ENCODE measurements around the gene FAM170A. TPM values are rescaled to one million over a fixed set of nuclear protein-coding genes. Genes with fewer than 3 reads are reported as not detected.

FAM170A gene
- total and polyA plus RNA-seq, 2 experiments from 2014 or later: not detected

DNA sequence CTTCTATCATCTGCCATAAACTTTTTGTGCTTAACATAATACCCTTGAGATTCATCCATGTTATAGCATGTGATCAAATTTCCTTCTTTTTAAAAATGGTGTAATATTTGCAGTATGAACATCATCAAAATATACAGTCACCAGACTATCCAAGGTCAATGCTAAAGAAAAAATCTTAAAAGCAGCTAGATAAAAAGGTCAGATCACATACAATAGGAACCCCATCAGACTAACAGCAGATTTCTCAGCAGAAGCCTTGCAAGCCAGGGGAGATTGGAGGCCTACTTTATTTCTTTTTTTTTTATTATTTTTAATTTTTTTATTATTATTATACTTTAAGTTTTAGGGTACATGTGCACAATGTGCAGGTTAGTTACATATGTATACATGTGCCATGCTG lies 37.2 kb downstream of the FAM170A start:
- Histone ChIP-seq H3K4me1 (ENCODE audit: insufficient read depth) (no peaks in the 10 kb centered on the region), H3K4me3 (no peak overlapping the region), H2AFZ (no peak overlapping the region), H3K9me3 (ENCODE audit: low read depth) (no peaks in the 10 kb centered on the region), H3K27me3 (replicated peaks; ENCODE audit: insufficient read depth) (no peaks in the 10 kb centered on the region), H4K20me1 (ENCODE audit: insufficient read depth) (no peaks in the 10 kb centered on the region), H3K79me2 (ENCODE audit: insufficient read depth) (no peaks in the 10 kb centered on the region), H3F3A (ENCODE audit: insufficient read depth) (no peaks in the 10 kb centered on the region), H3K27ac (no peak overlapping the region), H3K9me2 (ENCODE audit: insufficient read depth) (no peaks in the 10 kb centered on the region), H3K36me3 (ENCODE audit: low read depth) (no peaks in the 10 kb centered on the region), H3K9ac (no peak overlapping the region), H3K4me2 (ENCODE audit: unreplicated experiment) (no peak overlapping the region)
- TF ChIP-seq EZH2 (IDR thresholded peaks at IDR 0.05; ENCODE audit: insufficient read depth, poor library complexity, severe bottlenecking) (no peak), EZH2phosphoT487 (IDR thresholded peaks at IDR 0.05; ENCODE audit: insufficient read depth, low read depth) (no peak)
- no peak for DNase-seq
- in situ Hi-C loops (cut with MboI): no loop called here

DNA sequence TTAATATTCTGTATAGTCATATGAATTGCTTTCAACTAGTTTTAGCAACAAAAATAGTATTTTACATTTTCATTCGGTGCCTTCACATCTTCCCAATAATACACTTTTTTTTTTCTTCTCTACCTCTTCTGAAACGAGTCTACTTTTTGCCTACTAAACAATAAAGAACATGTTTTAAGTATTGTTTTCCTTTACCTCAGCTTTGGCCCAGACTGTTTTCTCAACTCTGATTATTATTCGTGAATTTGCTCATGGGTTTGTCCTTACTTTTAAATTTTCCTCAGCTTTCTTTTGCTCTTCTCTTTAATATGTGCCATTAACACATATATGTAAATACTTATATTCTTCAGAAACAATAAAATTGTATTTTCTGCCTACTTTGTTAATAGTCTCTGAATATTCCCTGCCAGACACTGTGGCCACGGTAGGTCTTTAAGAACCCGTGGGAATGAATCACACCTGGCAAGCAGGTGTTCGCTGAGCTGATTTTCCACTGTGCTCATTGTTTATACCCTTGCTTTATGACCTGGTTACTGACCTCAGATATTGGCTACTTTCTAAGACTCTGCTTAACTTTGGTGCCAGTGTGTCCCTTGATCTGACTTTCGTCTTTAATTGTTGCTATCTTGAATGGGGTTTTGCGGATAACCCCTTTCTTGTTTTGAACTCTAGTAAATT lies 49.1 kb downstream of the FAM170A start:
- Histone ChIP-seq H3F3A (ENCODE audit: insufficient read depth) (no peaks in the 10 kb centered on the region), H3K79me2 (ENCODE audit: insufficient read depth) (no peaks in the 10 kb centered on the region), H3K27ac (no peak overlapping the region), H4K20me1 (ENCODE audit: insufficient read depth) (no peaks in the 10 kb centered on the region), H3K9ac (no peak overlapping the region), H3K4me3 (no peak overlapping the region), H2AFZ (no peak overlapping the region), H3K4me2 (ENCODE audit: unreplicated experiment) (no peak overlapping the region), H3K9me2 (ENCODE audit: insufficient read depth) (no peaks in the 10 kb centered on the region), H3K36me3 (ENCODE audit: low read depth) (no peaks in the 10 kb centered on the region), H3K4me1 (ENCODE audit: insufficient read depth) (no peaks in the 10 kb centered on the region), H3K27me3 (replicated peaks; ENCODE audit: insufficient read depth) (no peaks in the 10 kb centered on the region), H3K9me3 (ENCODE audit: low read depth) (no peaks in the 10 kb centered on the region)
- WGBS, 2 experiments (ENCODE audit: low coverage in 1 of 2, low lambda C conversion rate in 2 of 2, missing lambda C conversion rate in 2 of 2): 23 to 29% methylated on average over 8 of the region's 8 CpGs
- no peak for DNase-seq
- in situ Hi-C loops (cut with MboI): no loop called here
- TF ChIP-seq EZH2 (IDR thresholded peaks at IDR 0.05; ENCODE audit: insufficient read depth, poor library complexity, severe bottlenecking): no peak
- no peak for TF ChIP-seq EZH2phosphoT487 (IDR thresholded peaks at IDR 0.05; ENCODE audit: insufficient read depth, low read depth)

DNA sequence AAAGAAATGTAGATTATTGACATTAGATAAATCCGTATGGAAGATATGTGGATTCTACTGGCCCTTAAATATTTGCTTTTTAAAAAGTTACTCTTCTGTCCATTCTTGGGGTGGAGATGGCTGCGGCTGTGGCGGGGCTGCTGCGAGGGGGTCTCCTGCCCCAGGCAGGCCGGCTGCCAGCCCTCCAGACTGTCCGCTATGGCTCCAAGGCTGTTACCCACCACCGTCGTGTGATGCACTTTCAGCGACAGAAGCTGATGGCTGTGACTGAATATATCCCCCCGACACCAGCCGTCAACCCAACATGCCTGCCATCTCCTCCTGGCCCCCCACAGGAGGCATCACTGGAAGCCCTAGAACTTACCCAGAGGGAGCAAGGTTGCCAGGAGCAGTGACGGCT lies 50.7 kb downstream of the FAM170A start:
- Histone ChIP-seq H3K9me2 (ENCODE audit: insufficient read depth) (no peaks in the 10 kb centered on the region), H3K9ac (no peak overlapping the region), H3K9me3 (ENCODE audit: low read depth) (no peaks in the 10 kb centered on the region), H3K4me1 (ENCODE audit: insufficient read depth) (no peaks in the 10 kb centered on the region), H3K4me3 (no peak overlapping the region), H3K27me3 (replicated peaks; ENCODE audit: insufficient read depth) (no peaks in the 10 kb centered on the region), H3F3A (ENCODE audit: insufficient read depth) (no peaks in the 10 kb centered on the region), H3K27ac (no peak overlapping the region), H2AFZ (no peak overlapping the region), H4K20me1 (ENCODE audit: insufficient read depth) (no peaks in the 10 kb centered on the region), H3K36me3 (ENCODE audit: low read depth) (no peaks in the 10 kb centered on the region), H3K79me2 (ENCODE audit: insufficient read depth) (no peaks in the 10 kb centered on the region), H3K4me2 (ENCODE audit: unreplicated experiment) (no peak overlapping the region)
- in situ Hi-C loops (cut with MboI): no loop called here
- TF ChIP-seq EZH2 (IDR thresholded peaks at IDR 0.05; ENCODE audit: insufficient read depth, poor library complexity, severe bottlenecking) (no peak), EZH2phosphoT487 (IDR thresholded peaks at IDR 0.05; ENCODE audit: insufficient read depth, low read depth) (no peak)
- DNase-seq: no peak
- WGBS, 2 experiments (ENCODE audit: low coverage in 1 of 2, low lambda C conversion rate in 2 of 2, missing lambda C conversion rate in 2 of 2): 71 to 73% methylated on average over 12 of the region's 12 CpGs

DNA sequence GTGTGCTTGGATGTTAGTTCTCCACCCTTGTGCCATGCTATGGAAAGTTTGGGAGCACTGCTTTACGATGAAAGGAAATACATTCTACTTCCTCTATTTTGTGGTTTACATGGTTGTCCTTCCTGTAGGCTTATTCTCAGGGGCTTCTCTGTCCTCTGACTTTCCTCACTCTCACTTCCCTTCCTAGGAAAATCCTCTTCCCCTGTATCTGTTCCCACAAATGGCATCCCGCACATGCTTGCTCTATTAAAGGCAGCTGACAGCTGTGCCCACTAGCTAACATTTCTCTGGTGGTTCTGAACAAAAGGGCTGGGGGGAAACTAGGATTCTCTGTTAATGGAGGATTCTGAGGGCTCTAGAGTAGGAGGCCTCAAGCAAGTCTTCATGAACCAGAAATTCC lies 52.4 kb downstream of the FAM170A start:
- Histone ChIP-seq H4K20me1 (ENCODE audit: insufficient read depth) (no peaks in the 10 kb centered on the region), H3F3A (ENCODE audit: insufficient read depth) (no peaks in the 10 kb centered on the region), H3K27ac (no peak overlapping the region), H3K9me2 (ENCODE audit: insufficient read depth) (no peaks in the 10 kb centered on the region), H2AFZ (no peak overlapping the region), H3K4me1 (ENCODE audit: insufficient read depth) (no peaks in the 10 kb centered on the region), H3K36me3 (ENCODE audit: low read depth) (no peaks in the 10 kb centered on the region), H3K9me3 (ENCODE audit: low read depth) (no peaks in the 10 kb centered on the region), H3K4me3 (no peak overlapping the region), H3K27me3 (replicated peaks; ENCODE audit: insufficient read depth) (no peaks in the 10 kb centered on the region), H3K9ac (no peak overlapping the region), H3K79me2 (ENCODE audit: insufficient read depth) (no peaks in the 10 kb centered on the region), H3K4me2 (ENCODE audit: unreplicated experiment) (no peak overlapping the region)
- in situ Hi-C loops (cut with MboI): no loop called here
- 16 to 41% methylated on average over 2 of the region's 2 CpGs for WGBS, 2 experiments (ENCODE audit: low coverage in 1 of 2, low lambda C conversion rate in 2 of 2, missing lambda C conversion rate in 2 of 2)
- no peak for DNase-seq
- no peak for TF ChIP-seq EZH2phosphoT487 (IDR thresholded peaks at IDR 0.05; ENCODE audit: insufficient read depth, low read depth)
- TF ChIP-seq EZH2 (IDR thresholded peaks at IDR 0.05; ENCODE audit: insufficient read depth, poor library complexity, severe bottlenecking): no peak

DNA sequence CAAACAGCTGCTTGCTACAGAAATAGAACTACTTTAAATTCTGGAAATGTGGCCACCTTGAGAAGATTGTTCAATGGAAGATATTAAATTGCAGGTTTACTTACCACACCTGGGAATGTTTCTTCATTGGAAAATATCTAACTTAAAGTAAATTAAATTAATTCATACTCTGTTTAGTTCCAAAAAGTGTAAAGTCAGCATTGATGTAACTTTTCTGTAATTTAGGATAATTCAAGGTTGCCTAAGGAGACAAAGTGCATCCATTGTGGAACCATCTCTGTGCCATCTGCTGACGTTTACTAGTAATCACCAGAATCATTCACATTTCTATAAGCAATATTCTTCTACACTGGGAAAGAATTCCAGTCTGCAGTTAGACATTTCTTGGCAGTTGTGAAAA lies 53.0 kb downstream of the FAM170A start:
- Histone ChIP-seq H3K36me3 (ENCODE audit: low read depth) (no peaks in the 10 kb centered on the region), H3K4me2 (ENCODE audit: unreplicated experiment) (no peak overlapping the region), H3K9me2 (ENCODE audit: insufficient read depth) (no peaks in the 10 kb centered on the region), H2AFZ (no peak overlapping the region), H3K4me1 (ENCODE audit: insufficient read depth) (no peaks in the 10 kb centered on the region), H3K4me3 (no peak overlapping the region), H4K20me1 (ENCODE audit: insufficient read depth) (no peaks in the 10 kb centered on the region), H3K9me3 (ENCODE audit: low read depth) (no peaks in the 10 kb centered on the region), H3F3A (ENCODE audit: insufficient read depth) (no peaks in the 10 kb centered on the region), H3K27me3 (replicated peaks; ENCODE audit: insufficient read depth) (no peaks in the 10 kb centered on the region), H3K27ac (no peak overlapping the region), H3K9ac (no peak overlapping the region), H3K79me2 (ENCODE audit: insufficient read depth) (no peaks in the 10 kb centered on the region)
- in situ Hi-C loops (cut with MboI): no loop called here
- TF ChIP-seq EZH2phosphoT487 (IDR thresholded peaks at IDR 0.05; ENCODE audit: insufficient read depth, low read depth): no peak
- TF ChIP-seq EZH2 (IDR thresholded peaks at IDR 0.05; ENCODE audit: insufficient read depth, poor library complexity, severe bottlenecking): no peak
- DNase-seq: no peak
- WGBS, 2 experiments (ENCODE audit: low coverage in 1 of 2, low lambda C conversion rate in 2 of 2, missing lambda C conversion rate in 2 of 2): 27 to 32% methylated on average over 1 of the region's 1 CpG

Other genes starting within 250 kb of the FAM170A start
- 55.8 and 556 TPM in 2 replicates for gene HSD17B4, start 177.1 kb upstream of the FAM170A start, total RNA-seq (2014; rRNA removed; shearing (Covaris generic))
- gene HSD17B4, start 177.1 kb upstream of the FAM170A start, polyA plus RNA-seq (2016; fragmentation: Nextera tagmentation; extraction: Ambion mirVana): 71.1 and 86.5 TPM in 2 replicates

All from GM23248 (cell line).